D721Med (cell line): Measurements from ENCODE around the gene CCBE1.

ENCODE experiments used
- DNase-seq: peaks from one replicate; pipeline ENCODE4 v3.0.0; 2011; ENCODE audit warnings: low spot score; ENCODE audit not compliant: insufficient read length
- FAIRE-seq: peaks from 2 replicates; lab custom pipeline; 2011; peaks lifted over from hg19 to GRCh38; lab: Jason Lieb, UNC
- TF ChIP-seq, protein P1 (sequence below): IDR thresholded peaks from 2 replicates; pipeline ENCODE4 v1.5.1; 2012; ENCODE audit warnings: mild to moderate bottlenecking, control low read depth; ENCODE audit not compliant: insufficient read depth; ENCODE audit errors: missing control alignments

CCBE1 gene

DNA sequence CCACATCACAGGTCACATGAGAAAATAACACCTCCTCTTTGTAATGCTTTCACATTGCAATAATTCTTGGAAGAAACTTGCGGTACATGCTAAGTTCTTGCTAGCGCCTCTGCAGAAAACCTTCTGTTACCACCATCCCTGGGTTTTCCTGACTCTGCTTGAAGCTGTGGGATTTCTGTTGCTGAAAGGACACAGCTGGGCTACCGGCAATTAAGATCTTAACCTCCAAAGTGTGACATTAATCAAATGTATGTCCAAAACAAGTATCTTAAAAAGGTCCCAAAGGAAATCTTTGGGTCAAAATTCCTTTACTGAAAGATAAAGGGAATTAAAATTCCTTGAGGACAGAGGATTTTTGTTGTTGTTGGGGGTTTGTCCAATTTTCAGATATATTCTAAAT lies 7.5 kb downstream of the CCBE1 start:
- no peak for DNase-seq
- no peak for FAIRE-seq
- TF ChIP-seq, protein P1, sequence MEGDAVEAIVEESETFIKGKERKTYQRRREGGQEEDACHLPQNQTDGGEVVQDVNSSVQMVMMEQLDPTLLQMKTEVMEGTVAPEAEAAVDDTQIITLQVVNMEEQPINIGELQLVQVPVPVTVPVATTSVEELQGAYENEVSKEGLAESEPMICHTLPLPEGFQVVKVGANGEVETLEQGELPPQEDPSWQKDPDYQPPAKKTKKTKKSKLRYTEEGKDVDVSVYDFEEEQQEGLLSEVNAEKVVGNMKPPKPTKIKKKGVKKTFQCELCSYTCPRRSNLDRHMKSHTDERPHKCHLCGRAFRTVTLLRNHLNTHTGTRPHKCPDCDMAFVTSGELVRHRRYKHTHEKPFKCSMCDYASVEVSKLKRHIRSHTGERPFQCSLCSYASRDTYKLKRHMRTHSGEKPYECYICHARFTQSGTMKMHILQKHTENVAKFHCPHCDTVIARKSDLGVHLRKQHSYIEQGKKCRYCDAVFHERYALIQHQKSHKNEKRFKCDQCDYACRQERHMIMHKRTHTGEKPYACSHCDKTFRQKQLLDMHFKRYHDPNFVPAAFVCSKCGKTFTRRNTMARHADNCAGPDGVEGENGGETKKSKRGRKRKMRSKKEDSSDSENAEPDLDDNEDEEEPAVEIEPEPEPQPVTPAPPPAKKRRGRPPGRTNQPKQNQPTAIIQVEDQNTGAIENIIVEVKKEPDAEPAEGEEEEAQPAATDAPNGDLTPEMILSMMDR: no peak

DNA sequence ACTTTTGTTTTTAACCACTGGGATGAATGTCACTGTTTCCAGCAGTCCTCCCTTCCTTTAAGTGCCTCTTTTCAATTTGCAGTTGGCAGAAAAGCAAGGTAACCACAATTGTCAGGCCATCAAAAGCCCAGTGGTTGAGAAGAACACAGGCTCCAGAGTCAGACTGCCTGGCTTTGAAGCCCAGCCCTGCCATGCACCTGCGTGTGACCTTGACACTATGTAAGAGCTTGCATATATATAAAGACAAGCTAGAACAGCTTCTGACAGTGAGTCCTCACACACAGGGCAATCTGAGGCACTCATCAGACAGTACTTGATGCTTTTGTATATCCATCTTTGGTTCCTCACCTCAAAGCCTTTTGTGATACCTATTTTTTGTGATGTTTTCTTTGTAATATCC lies 11.0 kb downstream of the CCBE1 start:
- FAIRE-seq: no peak

DNA sequence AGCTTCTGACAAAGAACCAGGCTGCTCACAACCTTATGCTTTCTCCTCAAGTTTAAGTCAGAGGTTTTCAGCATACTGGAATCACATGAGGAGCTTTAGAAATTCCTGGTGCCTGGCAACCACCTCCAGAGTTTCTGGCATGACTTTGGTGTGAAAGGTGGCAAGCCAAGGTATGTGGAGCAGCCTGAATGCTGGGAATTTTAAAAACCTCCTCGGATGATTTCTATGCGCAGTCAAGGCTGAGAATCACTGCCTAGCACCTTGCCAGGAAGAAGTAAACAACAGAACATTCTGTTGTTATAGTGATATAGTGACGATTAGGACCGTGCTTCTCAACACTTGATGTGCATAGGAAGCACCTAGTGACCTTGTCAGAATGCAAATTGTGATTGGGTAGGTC lies 11.7 kb downstream of the CCBE1 start:
- DNase-seq: no peak
- FAIRE-seq: peak; percentile 51
- TF ChIP-seq, protein P1: no peak

More for the DNA sequence above, 11.0 kb downstream of the CCBE1 start:
- TF ChIP-seq, protein P1: no peak
- DNase-seq: no peak

DNA sequence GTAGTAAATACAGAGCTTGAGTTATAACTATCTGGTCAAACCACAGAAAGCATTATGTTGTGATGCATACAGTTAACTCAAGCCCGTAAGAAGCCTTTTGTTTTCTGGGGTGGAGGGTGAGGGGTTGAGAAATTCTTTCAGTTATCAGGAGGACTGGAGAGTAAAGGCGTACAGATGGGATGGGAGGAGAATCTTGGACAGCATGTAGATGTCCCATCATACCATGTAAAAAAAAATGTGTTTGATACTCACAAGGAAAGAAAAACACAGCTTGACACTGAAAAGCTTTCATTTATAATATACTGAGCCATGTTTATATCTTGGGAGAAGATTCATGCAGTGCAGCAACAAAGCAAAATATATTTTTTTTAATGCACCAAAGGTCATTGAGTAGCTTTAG lies 12.4 kb downstream of the CCBE1 start:
- no peak for DNase-seq
- peak; percentile 96 for FAIRE-seq
- TF ChIP-seq, protein P1: no peak

DNA sequence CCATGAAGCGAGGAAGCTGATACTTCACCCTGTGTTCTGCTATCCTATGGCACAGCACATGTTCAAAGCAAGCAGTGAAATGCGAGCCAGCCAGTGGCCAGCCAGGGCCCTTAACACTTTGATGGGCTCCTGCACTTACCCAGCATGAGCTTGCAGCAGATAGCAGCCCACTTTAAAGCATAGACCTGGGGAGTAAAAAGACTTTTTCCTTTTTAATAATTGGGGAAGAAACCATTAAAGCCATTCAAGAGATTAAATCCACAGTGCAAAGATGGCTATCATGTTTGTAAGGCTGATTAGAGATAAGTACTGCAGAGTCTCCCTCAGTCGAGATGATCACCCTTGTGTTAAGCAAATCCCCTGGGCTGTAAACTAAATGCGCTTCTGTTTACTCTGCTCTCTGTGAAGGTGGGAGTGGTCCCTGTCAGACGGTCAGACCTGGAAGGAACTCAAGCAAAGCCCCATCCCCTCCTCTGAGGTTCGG lies 15.7 kb downstream of the CCBE1 start:
- TF ChIP-seq, protein P1: no peak
- DNase-seq: peak; percentile 70
- peak; percentile 100 for FAIRE-seq

DNA sequence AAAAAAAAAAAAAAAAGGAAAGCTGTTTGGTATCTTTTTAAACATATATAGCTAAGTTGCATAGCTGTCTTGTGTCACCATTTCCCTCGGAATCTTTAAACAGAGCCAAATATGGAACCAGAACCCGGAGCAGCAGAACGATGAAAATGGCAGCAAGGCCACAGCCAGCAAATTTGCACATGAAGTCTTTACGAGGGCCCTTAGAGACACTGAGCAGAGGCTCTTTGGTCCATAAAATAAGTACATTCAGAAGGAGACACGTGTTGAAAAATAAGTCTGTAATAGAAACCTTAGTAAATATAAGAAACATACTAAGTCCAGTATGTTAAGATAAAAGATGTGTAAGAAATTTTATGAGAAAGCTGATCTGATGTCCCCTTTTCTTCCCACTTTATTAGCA lies 16.2 kb downstream of the CCBE1 start:
- TF ChIP-seq, protein P1: no peak
- no peak for DNase-seq
- FAIRE-seq: no peak

DNA sequence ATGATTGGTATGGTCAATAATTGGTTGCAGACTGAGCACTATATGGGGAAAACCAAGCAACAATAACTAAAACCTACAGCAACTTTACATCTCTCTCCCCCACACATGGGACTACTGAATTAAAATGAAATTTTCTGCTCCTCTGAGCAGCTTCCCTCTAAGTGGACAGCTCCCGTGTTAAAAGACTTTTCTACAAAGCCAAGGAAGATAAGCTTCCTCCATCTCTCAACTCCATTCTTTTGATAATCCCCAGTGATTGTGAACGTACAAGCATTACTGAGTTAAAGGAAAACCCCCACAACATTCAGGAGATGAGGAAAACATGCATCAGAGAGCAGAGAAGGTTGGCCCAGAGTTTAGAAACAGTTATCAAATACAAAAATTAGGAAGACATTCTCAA lies 21.9 kb downstream of the CCBE1 start:
- DNase-seq (no peak), FAIRE-seq (no peak)
- TF ChIP-seq, protein P1: no peak
